ENCODE results near the gene DUOXA1. TPM values are rescaled to one million over a fixed set of nuclear protein-coding genes. Genes with fewer than 3 reads are reported as not detected.

Gene DUOXA1
- total and polyA plus RNA-seq, 9 donors: 0.30 to 4.1 (median 0.77) TPM

- 51 to 59% (median 56%) methylated on average over 7 of the region's 7 CpGs for WGBS, 3 donors
- intact Hi-C loops (cut with DNase I): no loop called here
Observed at GRCh38 chr15:45100884-45101625, 28.6 kb downstream of the DUOXA1 start.

GRCh38 chr15:45099549-45100165, 30.0 kb downstream of the DUOXA1 start:
- TF ChIP-seq POLR2A (IDR thresholded peaks at IDR 0.05): no peak
- no peak for TF ChIP-seq EP300 (IDR thresholded peaks at IDR 0.05)
- no peak for TF ChIP-seq CTCF (IDR thresholded peaks at IDR 0.05)
- intact Hi-C loops (cut with DNase I): no loop called here
- H3K4me3 ChIP-seq: no peak overlapping the region
- H3K4me1 ChIP-seq (ENCODE audit: insufficient read depth): no peaks in the 10 kb centered on the region
- H3K36me3 ChIP-seq: no peaks in the 10 kb centered on the region
- DNase-seq: peak in 1 of 5 donors; percentile 15
- H3K9me3 ChIP-seq: no peaks in the 10 kb centered on the region
- WGBS, 3 donors: 85 to 89% (median 87%) methylated on average over 23 of the region's 23 CpGs
- no peak overlapping the region for H3K27ac ChIP-seq
- no peaks in the 10 kb centered on the region for H3K27me3 ChIP-seq

More at GRCh38 chr15:45100884-45101625, 28.6 kb downstream of the DUOXA1 start:
- no peaks in the 10 kb centered on the region for H3K4me1 ChIP-seq (ENCODE audit: insufficient read depth)
- TF ChIP-seq CTCF (IDR thresholded peaks at IDR 0.05): no peak
- TF ChIP-seq POLR2A (IDR thresholded peaks at IDR 0.05): no peak
- no peak for TF ChIP-seq EP300 (IDR thresholded peaks at IDR 0.05)
- no peak overlapping the region for H3K4me3 ChIP-seq
- H3K27ac ChIP-seq: no peak overlapping the region
- H3K36me3 ChIP-seq: no peaks in the 10 kb centered on the region
- no peaks in the 10 kb centered on the region for H3K9me3 ChIP-seq
- peak in 1 of 5 donors; percentile 9 for DNase-seq
- H3K27me3 ChIP-seq: no peaks in the 10 kb centered on the region

GRCh38 chr15:45097466-45097865, 32.2 kb downstream of the DUOXA1 start:
- Histone ChIP-seq H3K27ac (no peak overlapping the region), H3K27me3 (no peaks in the 10 kb centered on the region), H3K36me3 (no peaks in the 10 kb centered on the region), H3K4me1 (ENCODE audit: insufficient read depth) (no peaks in the 10 kb centered on the region), H3K9me3 (no peaks in the 10 kb centered on the region), H3K4me3 (no peak overlapping the region)
- TF ChIP-seq POLR2A (IDR thresholded peaks at IDR 0.05) (no peak), CTCF (IDR thresholded peaks at IDR 0.05) (no peak), EP300 (IDR thresholded peaks at IDR 0.05) (no peak)
- DNase-seq: peak in 1 of 5 donors; percentile 16
- WGBS, 3 donors: 91 to 95% (median 94%) methylated on average over 7 of the region's 7 CpGs
- intact Hi-C loops (cut with DNase I): no loop called here

GRCh38 chr15:45095661-45096060, 34.0 kb downstream of the DUOXA1 start:
- Histone ChIP-seq H3K27me3 (no peaks in the 10 kb centered on the region), H3K4me1 (ENCODE audit: insufficient read depth) (no peaks in the 10 kb centered on the region), H3K4me3 (no peak overlapping the region), H3K9me3 (no peaks in the 10 kb centered on the region), H3K36me3 (no peaks in the 10 kb centered on the region), H3K27ac (no peak overlapping the region)
- WGBS, 3 donors: 86 to 91% (median 91%) methylated on average over 11 of the region's 11 CpGs
- TF ChIP-seq POLR2A (IDR thresholded peaks at IDR 0.05) (no peak), CTCF (IDR thresholded peaks at IDR 0.05) (no peak), EP300 (IDR thresholded peaks at IDR 0.05) (no peak)
- peak in 1 of 5 donors; percentile 17 for DNase-seq
- intact Hi-C loops (cut with DNase I): no loop called here

Data from ovary (tissue), 9 donors.